K562 (cell line): ENCODE data around the gene ZNF521.

ENCODE experiments used
- ATF6 ChIP-seq: sonication (generic); formaldehyde crosslinking; IDR thresholded peaks from 2 replicates; pipeline ENCODE4 v1.4.0; 2020; ENCODE audit warnings: mild to moderate bottlenecking, missing genetic modification reagents
- CBFA2T3 ChIP-seq: fragments of 450-650 bp; IDR thresholded peaks from 2 replicates; pipeline ENCODE4 v1.6.1; 2017
- FOXK1 ChIP-seq: sonication (generic); formaldehyde crosslinking; IDR thresholded peaks from 2 replicates; pipeline ENCODE4 v1.8.0; 2022; ENCODE audit warnings: missing genetic modification reagents, mild to moderate bottlenecking, borderline replicate concordance
- HDAC6 ChIP-seq: IDR thresholded peaks from 2 replicates; pipeline ENCODE4 v1.6.1; 2012; ENCODE audit warnings: low read depth, mild to moderate bottlenecking, control low read depth, inconsistent platforms, low read length, moderate library complexity
- POLR2A ChIP-seq: fragments of 450-650 bp; conservative IDR thresholded peaks from 2 replicates; pipeline ENCODE4 v1.6.1; 2016
- POLR2AphosphoS5 ChIP-seq: IDR thresholded peaks from 2 replicates; pipeline ENCODE4 v1.6.1; 2011; ENCODE audit warnings: mild to moderate bottlenecking, low read depth, low read length, moderate library complexity; ENCODE audit not compliant: control insufficient read depth, insufficient read depth
- RCOR1 ChIP-seq, 2 experiments: IDR thresholded peaks; 2 replicates each; pipeline ENCODE4 v1.6.1; 2012; ENCODE audit warnings: low read depth in 2 of 2, low read length in 2 of 2, borderline replicate concordance in 1 of 2, improper control_type of control experiment in 1 of 2
- RERE ChIP-seq: sonication (generic); formaldehyde crosslinking; IDR thresholded peaks from 2 replicates; pipeline ENCODE4 v1.8.0; 2023; ENCODE audit warnings: missing genetic modification reagents, mild to moderate bottlenecking, borderline replicate concordance
- TF ChIP-seq, protein P1 (sequence below): fragments of 450-650 bp; formaldehyde crosslinking; IDR thresholded peaks from 2 replicates; pipeline ENCODE4 v1.4.0; 2020; ENCODE audit warnings: mild to moderate bottlenecking, mixed read lengths
- TF ChIP-seq, protein P2 (sequence below), 3 experiments: IDR thresholded peaks in 2 of 3; conservative IDR thresholded peaks in 1 of 3; 2 replicates each; pipeline ENCODE4 v1.5.1; 2011 to 2012; ENCODE audit warnings: low read length in 3 of 3, mild to moderate bottlenecking in 3 of 3, control low read depth in 2 of 3, improper control_type of control experiment in 1 of 3, inconsistent platforms in 1 of 3, low read depth in 1 of 3, mixed read lengths in 1 of 3, moderate library complexity in 1 of 3; ENCODE audit not compliant: insufficient read depth in 2 of 3

- TF ChIP-seq, protein P1, sequence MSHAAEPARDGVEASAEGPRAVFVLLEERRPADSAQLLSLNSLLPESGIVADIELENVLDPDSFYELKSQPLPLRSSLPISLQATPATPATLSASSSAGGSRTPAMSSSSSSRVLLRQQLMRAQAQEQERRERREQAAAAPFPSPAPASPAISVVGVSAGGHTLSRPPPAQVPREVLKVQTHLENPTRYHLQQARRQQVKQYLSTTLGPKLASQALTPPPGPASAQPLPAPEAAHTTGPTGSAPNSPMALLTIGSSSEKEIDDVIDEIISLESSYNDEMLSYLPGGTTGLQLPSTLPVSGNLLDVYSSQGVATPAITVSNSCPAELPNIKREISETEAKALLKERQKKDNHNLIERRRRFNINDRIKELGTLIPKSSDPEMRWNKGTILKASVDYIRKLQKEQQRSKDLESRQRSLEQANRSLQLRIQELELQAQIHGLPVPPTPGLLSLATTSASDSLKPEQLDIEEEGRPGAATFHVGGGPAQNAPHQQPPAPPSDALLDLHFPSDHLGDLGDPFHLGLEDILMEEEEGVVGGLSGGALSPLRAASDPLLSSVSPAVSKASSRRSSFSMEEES, result no peak
- no peak for TF ChIP-seq POLR2A
- TF ChIP-seq, protein P2, sequence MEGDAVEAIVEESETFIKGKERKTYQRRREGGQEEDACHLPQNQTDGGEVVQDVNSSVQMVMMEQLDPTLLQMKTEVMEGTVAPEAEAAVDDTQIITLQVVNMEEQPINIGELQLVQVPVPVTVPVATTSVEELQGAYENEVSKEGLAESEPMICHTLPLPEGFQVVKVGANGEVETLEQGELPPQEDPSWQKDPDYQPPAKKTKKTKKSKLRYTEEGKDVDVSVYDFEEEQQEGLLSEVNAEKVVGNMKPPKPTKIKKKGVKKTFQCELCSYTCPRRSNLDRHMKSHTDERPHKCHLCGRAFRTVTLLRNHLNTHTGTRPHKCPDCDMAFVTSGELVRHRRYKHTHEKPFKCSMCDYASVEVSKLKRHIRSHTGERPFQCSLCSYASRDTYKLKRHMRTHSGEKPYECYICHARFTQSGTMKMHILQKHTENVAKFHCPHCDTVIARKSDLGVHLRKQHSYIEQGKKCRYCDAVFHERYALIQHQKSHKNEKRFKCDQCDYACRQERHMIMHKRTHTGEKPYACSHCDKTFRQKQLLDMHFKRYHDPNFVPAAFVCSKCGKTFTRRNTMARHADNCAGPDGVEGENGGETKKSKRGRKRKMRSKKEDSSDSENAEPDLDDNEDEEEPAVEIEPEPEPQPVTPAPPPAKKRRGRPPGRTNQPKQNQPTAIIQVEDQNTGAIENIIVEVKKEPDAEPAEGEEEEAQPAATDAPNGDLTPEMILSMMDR (IDR thresholded peaks at IDR 0.05 in 2 of 3, conservative IDR thresholded peaks at IDR 0.05 in 1 of 3; ENCODE audit: insufficient read depth in 2 of 3, low read depth in 1 of 3, low read length in 3 of 3), result no peak
- no peak for TF ChIP-seq HDAC6
- no peak for TF ChIP-seq RERE (CRISPR knock-in tag)
- TF ChIP-seq POLR2AphosphoS5, result no peak
- no peak for TF ChIP-seq ATF6
- no peak for TF ChIP-seq CBFA2T3
- no peak for TF ChIP-seq RCOR1 (IDR thresholded peaks at IDR 0.05; ENCODE audit: borderline replicate concordance in 1 of 2, low read depth in 2 of 2, low read length in 2 of 2)
- TF ChIP-seq FOXK1 (CRISPR knock-in tag), result no peak
Observed at GRCh38 chr18:25274926-25275325, 77.0 kb downstream of the ZNF521 start.
